ENCODE results near the gene RAMAC. TPM values are rescaled to one million over a fixed set of nuclear protein-coding genes. Genes with fewer than 3 reads are reported as not detected.

RAMAC gene
- total and polyA plus RNA-seq, 10 donors: 12.8 to 22.4 (median 16.5) TPM

DNA sequence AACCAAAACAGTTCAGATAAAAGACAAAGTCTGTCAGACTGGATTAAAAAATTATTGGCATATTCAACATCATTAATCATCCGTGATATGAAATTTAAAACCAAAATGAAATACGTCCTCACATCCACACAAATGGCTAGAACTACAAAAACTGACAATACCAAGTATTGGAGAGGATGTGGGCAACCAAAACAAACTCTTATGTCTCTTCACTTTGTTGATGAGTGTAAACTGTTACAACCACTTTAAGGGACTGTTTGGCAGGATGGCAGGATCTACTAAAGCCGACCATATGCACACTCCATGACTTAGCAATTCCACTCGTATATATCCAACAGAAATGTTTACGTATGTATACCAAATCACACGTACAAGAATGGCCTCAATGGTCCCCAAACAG is 50.2 kb downstream of the RAMAC start:
- intact Hi-C loops (cut with DNase I; ENCODE audit: low total_unique reads): no loop called here
- peaks cover 0 to 9% (median 0%) of the 10 kb centered on the region in 8 donors for H3K9me3 ChIP-seq
- TF ChIP-seq POLR2AphosphoS5 (IDR thresholded peaks at IDR 0.05): no peak
- no peak for TF ChIP-seq POLR2A (IDR thresholded peaks at IDR 0.05)
- TF ChIP-seq, protein P1, sequence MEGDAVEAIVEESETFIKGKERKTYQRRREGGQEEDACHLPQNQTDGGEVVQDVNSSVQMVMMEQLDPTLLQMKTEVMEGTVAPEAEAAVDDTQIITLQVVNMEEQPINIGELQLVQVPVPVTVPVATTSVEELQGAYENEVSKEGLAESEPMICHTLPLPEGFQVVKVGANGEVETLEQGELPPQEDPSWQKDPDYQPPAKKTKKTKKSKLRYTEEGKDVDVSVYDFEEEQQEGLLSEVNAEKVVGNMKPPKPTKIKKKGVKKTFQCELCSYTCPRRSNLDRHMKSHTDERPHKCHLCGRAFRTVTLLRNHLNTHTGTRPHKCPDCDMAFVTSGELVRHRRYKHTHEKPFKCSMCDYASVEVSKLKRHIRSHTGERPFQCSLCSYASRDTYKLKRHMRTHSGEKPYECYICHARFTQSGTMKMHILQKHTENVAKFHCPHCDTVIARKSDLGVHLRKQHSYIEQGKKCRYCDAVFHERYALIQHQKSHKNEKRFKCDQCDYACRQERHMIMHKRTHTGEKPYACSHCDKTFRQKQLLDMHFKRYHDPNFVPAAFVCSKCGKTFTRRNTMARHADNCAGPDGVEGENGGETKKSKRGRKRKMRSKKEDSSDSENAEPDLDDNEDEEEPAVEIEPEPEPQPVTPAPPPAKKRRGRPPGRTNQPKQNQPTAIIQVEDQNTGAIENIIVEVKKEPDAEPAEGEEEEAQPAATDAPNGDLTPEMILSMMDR (IDR thresholded peaks at IDR 0.05 in 8 of 11, conservative IDR thresholded peaks at IDR 0.05 in 3 of 11): no peak
- no peak for DNase-seq
- no peak overlapping the region for H3K4me3 ChIP-seq
- peaks cover 0 to 26% (median 0%) of the 10 kb centered on the region in 6 donors for H3K4me1 ChIP-seq
- no peak overlapping the region for H3K27ac ChIP-seq
- peaks cover 0 to 85% (median 30%) of the 10 kb centered on the region in 6 donors for H3K36me3 ChIP-seq
- no peaks in the 10 kb centered on the region for H3K27me3 ChIP-seq (replicated peaks in 1 of 7)
- WGBS, 5 donors: 92 to 95% (median 94%) methylated on average over 6 of the region's 6 CpGs

DNA sequence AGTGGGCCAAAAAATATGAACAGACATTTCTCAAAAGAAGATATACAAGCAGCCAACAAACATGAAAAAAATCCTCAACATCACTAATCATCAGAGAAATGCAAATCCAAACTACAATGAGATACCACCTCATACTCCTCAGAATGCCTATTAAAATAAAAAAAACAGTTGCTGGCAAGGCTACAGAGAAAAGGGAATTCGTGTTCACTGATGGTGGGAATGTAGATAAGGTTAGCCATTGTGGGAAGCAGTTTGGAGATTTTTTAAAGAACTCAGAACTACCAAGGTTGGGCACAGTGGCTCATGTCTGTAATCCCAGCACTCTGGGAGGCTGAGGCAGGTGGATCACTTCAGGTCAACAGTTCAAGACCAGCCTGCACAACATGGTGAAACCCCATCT is 53.2 kb downstream of the RAMAC start:
- Histone ChIP-seq H3K4me1 (peaks cover 0 to 26% (median 0%) of the 10 kb centered on the region in 6 donors), H3K27ac (no peak overlapping the region), H3K27me3 (replicated peaks in 1 of 7) (no peaks in the 10 kb centered on the region), H3K4me3 (no peak overlapping the region), H3K9me3 (peaks cover 0 to 5% (median 0%) of the 10 kb centered on the region in 8 donors), H3K36me3 (peaks cover 0 to 85% (median 32%) of the 10 kb centered on the region in 6 donors)
- WGBS, 5 donors: 62 to 81% (median 72%) methylated on average over 1 of the region's 1 CpG
- TF ChIP-seq POLR2AphosphoS5 (IDR thresholded peaks at IDR 0.05) (no peak), POLR2A (IDR thresholded peaks at IDR 0.05) (no peak)
- TF ChIP-seq, protein P1 (IDR thresholded peaks at IDR 0.05 in 8 of 11, conservative IDR thresholded peaks at IDR 0.05 in 3 of 11): no peak
- intact Hi-C loops (cut with DNase I; ENCODE audit: low total_unique reads): no loop called here
- no peak for DNase-seq

Other genes starting within 250 kb of the RAMAC start
- gene FSD2, start 180.1 kb upstream of the RAMAC start, total RNA-seq: not detected
- gene FSD2, start 180.1 kb upstream of the RAMAC start, polyA plus RNA-seq: under 1 TPM; 0.02 to 0.03 (median 0.02) TPM
- 10 to 100 TPM; 10.8 to 14.1 (median 12.8) TPM for gene WHAMM, start 176.6 kb upstream of the RAMAC start, total RNA-seq
- 1 to 10 TPM; 3.3 to 5.7 (median 4.4) TPM for gene WHAMM, start 176.6 kb upstream of the RAMAC start, polyA plus RNA-seq
- 10 to 100 TPM in 6 of 7 donors, 1 to 10 TPM in 1; 4.3 to 24.3 (median 12.8) TPM for gene HOMER2, start 33.5 kb upstream of the RAMAC start, total RNA-seq
- gene HOMER2, start 33.5 kb upstream of the RAMAC start, polyA plus RNA-seq: 1 to 10 TPM; 2.1 to 5.4 (median 2.2) TPM
- 10 to 100 TPM; 12.9 to 34.9 (median 20.6) TPM for gene C15orf40, start 25.4 kb downstream of the RAMAC start, total RNA-seq
- 10 to 100 TPM; 22.8 to 26.8 (median 26.3) TPM for gene C15orf40, start 25.4 kb downstream of the RAMAC start, polyA plus RNA-seq
- 10 to 100 TPM; 39.2 to 70.8 (median 48.6) TPM for gene BTBD1, start 81.0 kb downstream of the RAMAC start, total RNA-seq
- 10 to 100 TPM; 14.9 to 22.0 (median 21.5) TPM for gene BTBD1, start 81.0 kb downstream of the RAMAC start, polyA plus RNA-seq
- 10 to 100 TPM in 5 of 7 donors, 1 to 10 TPM in 2; 7.0 to 15.0 (median 12.2) TPM for gene TM6SF1, start 121.4 kb downstream of the RAMAC start, total RNA-seq
- gene TM6SF1, start 121.4 kb downstream of the RAMAC start, polyA plus RNA-seq: 1 to 10 TPM; 4.5 to 5.9 (median 5.5) TPM
- gene HDGFL3, start 221.6 kb downstream of the RAMAC start, total RNA-seq: 10 to 100 TPM; 16.8 to 35.1 (median 22.8) TPM
- gene HDGFL3, start 221.6 kb downstream of the RAMAC start, polyA plus RNA-seq: 1 to 10 TPM; 4.6 to 8.3 (median 5.0) TPM

All from spleen (tissue), 11 donors.